Gastrocnemius medialis (tissue), 4 donors: ENCODE results near the gene CNGA4.

Source experiments
- POLR2A ChIP-seq, 2 donors: fragments of 450-650 bp; IDR thresholded peaks; one replicate each; pipeline ENCODE4 v1.6.1; 2017; ENCODE audit warnings: antibody characterized with exemption in 2 of 2, mild to moderate bottlenecking in 2 of 2, moderate library complexity in 2 of 2
- TF ChIP-seq, protein P1 (sequence below), 5 experiments: fragments of 450-650 bp in 3 of 5; fragments of 200-600 bp in 2 of 5; sonication (generic) in 2 of 5; IDR thresholded peaks in 4 of 5; conservative IDR thresholded peaks in 1 of 5; 1 replicate in 4 of 5; 2 replicates in 1 of 5; pipeline ENCODE4 v1.5.1; 2016 to 2019; ENCODE audit warnings: antibody characterized with exemption in 5 of 5, mild to moderate bottlenecking in 3 of 5, moderate library complexity in 3 of 5

DNA sequence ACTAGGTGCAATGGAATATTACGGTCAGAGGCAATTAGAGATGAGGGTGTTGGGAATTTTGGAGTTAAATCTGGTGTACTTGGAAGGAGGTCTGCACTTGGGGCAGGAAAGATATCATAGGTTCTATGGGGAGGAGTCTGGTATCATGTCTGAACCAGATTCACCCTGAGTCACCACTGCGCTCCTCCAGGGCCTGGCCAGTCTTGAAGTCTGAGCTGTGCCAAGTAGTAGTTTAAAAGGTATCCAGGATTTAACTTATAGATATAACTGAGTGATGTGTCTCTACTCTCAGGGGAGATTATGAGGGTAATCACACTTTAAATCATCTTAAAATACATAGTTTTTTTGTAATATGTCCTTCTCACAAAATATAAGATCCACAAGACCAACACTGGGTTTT, 6.6 kb downstream of the CNGA4 start:
- TF ChIP-seq POLR2A (IDR thresholded peaks at IDR 0.05): no peak
- TF ChIP-seq, protein P1, sequence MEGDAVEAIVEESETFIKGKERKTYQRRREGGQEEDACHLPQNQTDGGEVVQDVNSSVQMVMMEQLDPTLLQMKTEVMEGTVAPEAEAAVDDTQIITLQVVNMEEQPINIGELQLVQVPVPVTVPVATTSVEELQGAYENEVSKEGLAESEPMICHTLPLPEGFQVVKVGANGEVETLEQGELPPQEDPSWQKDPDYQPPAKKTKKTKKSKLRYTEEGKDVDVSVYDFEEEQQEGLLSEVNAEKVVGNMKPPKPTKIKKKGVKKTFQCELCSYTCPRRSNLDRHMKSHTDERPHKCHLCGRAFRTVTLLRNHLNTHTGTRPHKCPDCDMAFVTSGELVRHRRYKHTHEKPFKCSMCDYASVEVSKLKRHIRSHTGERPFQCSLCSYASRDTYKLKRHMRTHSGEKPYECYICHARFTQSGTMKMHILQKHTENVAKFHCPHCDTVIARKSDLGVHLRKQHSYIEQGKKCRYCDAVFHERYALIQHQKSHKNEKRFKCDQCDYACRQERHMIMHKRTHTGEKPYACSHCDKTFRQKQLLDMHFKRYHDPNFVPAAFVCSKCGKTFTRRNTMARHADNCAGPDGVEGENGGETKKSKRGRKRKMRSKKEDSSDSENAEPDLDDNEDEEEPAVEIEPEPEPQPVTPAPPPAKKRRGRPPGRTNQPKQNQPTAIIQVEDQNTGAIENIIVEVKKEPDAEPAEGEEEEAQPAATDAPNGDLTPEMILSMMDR (IDR thresholded peaks at IDR 0.05 in 4 of 5, conservative IDR thresholded peaks at IDR 0.05 in 1 of 5): no peak
